HG03460 (cell line): ENCODE measurements around the gene PHC2.

Experiments
- ATAC-seq: cut with Tn5 transposase; IDR thresholded peaks from one replicate; pipeline ENCODE4 v1.9.1; 2021; ENCODE audit not compliant: unreplicated experiment

Gene PHC2

DNA sequence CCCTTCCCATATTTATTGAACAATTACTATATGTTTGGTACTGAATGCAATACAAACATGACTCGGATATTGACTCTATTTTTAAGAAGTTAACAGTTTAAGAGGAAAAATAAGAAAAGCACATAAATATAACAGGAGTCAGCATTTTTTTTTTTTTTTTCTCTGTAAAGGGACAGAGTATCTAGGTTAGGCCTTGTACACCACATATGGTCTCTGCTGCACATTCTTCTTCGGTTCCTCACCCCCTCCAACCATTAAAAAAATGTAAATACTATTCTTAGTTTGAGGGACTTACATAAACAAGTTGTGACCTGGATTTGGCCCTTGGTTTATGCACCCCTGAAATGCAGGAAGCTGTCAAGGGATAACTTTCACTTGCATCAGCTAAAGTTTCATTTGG lies 40.4 kb downstream of the PHC2 start:
- ATAC-seq: no peak

DNA sequence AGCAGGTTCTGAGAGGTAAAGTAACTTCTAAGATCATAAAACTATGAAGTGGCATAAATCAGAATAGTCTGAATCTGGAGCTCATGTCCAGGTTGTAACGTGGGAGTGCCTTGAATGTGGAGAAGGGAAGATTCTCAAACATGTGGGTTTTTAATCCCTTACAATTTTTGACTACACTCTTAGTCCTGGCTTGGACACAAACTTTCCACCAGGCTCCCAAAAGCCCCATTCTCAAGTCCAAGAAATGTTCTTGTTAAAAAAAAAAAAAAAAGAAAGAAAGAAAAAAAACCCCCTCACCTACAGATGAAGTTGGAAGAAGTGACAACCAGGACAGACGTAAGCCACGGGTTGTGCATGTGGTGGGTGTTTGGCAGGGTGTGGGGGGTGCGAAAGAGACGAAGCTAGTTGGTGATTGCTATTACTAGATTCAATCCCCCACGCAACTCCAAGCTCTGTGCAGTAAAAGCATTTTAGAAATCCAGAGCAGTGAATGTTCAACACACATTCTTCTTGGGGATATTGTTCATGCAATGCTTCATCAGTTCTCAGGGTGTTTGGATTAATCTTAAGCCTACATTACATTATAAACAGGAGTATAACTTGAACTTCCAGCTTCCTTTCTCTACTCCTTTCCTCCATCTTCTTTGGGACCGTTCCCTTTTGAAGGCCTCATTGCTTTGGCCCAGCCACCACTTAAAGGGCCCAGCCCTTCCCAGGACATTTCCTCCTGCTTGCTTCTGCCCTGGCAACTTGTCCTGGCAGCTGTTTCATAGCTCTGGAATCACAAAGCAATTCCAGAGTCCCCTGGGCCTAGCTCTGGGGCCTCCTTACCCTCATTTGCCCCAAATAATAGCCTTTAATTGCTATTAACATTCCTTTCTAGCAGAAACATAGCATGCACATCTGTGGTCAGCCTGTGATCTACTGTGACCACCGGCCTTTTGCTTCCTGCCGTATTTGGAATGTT lies 41.8 kb downstream of the PHC2 start:
- ATAC-seq: no peak

DNA sequence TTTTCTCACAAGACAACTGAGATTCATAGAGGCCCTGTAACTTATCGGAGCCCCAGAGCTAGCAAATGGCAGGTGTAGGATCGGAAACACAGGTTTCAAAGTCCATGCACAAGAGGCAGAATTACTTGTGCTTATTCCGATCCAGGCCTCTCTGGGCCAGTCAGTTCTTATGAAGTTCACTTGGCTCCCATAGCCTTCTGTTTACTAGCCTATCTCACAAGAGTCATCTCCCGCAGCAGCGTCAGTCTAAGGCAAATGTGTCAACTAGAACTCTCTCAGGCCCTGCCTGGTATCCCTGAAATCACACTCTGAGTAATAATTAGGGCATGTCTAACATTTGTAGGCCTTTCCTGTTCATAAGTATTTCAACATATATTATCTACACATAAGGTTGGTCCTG lies 43.3 kb downstream of the PHC2 start:
- no peak for ATAC-seq

DNA sequence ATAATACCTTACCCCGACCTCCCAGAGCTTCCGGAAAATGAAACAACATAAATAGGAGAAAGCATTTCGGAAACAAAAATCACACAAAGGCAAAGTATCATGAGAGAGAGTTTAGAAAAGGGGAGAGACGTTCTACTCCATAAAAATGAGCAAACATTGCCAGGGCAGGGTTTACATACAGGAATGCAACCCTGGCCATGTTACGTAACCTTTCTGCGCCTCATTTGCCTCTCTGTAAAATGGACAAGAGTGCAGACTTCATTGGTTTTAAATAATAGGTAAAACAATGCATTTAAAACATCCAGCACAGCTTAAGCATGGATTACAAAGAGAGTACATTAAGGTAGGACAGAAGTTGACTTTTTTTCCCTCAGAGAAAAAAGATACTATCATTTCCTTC lies 45.6 kb downstream of the PHC2 start:
- ATAC-seq: no peak

DNA sequence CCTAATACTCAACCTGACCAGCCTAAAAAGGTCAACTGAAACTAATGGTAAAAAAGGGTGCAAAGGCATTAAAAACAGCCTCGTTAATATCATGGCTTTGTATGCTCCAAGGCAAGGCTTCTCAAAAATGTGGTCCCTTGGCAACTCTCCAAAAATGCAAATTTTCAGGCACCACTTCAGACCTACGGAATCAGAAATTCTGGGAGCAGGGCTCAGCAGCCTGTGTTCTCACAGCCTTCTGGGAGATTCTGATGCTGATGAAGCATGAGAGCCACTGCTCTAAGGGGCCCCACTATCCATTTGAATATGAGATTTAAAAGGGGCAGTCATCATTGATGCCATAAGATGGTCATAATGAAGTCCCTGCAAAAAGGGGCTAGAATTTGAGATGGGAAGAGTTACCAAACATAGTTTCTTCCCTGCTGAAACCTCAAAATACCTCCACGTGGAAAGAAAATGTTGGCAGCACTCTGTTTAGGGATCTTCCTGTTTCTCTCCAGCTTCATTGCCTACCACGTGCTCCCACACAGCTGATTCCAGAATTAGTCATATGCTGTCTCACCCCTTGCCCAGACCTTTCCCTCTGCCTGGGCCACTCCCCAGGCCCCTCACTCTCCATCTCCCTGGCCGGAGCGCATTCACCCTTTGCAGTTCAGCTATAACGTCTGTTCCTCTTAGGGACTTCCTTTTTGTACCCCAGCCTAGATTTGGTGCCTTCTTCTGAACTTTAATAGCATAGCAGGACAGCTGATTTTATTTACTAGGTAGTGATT lies 46.7 kb downstream of the PHC2 start:
- no peak for ATAC-seq

- ATAC-seq: no peak
Observed at GRCh38 chr1:33383489-33383888, 47.4 kb downstream of the PHC2 start.

DNA sequence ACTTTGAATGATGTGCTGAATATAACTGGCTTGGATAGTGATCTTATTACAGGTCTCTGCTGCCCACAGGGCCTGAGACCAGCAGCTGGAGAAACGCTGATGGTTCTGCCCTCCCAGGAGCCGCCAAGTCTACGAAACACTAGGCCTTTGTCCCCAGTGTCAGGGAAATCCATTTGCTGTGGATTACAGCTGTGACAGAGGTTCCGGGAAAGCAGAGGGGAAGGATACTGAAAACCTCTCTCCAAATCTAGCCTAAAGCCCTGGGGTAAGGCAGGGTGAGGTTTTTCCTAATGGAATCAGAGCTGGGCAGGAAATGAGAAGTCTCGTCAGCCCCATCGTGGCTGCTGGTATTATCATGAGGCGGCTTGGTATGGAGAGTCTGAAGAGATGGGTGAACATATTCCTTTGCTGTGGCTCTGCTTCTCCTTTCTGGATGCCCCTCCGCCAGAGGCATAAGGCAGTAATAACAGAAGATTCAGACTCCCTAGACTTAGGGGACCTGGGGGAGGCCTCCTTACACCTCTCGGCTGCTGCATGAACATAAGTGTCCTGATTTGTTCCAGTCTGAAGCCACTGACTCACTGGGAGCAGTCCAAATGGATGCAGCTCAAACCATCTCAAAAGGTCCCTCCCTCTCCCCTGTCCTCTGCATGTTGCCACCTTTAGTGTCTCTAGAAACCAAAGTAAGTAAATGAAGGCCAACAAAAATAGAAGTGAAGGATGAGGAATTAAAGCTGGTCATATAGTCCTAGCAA lies 48.1 kb downstream of the PHC2 start:
- no peak for ATAC-seq

DNA sequence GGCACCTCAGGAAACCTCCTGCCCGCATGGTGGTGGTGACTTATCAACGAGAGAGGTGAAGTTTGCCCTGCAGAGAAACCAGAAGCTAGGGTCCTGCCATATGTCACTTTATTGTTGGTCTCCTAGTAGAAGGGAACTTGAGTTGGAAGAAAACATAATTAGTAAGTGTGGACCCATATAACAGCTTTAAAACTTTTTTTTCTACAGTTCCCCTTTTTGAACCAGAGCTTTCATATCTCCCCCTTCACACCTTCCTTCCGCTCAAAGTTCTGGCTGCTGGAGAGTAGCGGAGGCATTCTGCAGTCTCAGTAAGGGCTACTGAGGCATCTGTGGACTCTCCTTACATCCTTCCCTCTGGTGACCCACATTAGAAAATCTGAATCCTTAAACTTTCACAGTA lies 48.9 kb downstream of the PHC2 start:
- no peak for ATAC-seq

DNA sequence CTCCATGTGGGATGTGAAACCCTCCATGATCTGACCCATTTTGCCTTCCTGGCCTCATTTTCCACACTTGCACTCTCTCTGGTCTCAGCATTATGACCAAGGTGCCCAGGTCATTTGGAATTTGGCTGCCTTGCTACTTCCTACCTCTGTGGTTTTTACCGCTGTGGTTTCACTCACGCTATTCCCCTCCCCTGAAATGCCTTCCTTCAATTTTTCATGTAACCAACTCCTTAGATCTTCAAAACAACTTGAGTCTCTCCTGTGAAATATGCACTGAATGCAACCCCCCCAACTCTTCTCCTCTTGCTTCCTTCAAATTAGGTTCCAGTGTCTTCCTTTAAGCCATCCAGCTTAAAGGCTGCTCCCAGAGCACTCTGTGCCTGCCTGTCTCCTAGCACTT lies 50.1 kb downstream of the PHC2 start:
- ATAC-seq: no peak

GRCh38 chr1:33379631-33380354 lies 51.1 kb downstream of the PHC2 start:
- ATAC-seq: no peak

GRCh38 chr1:33378976-33379375 lies 51.9 kb downstream of the PHC2 start:
- no peak for ATAC-seq

- ATAC-seq: no peak
Observed at GRCh38 chr1:33378524-33378923, 52.4 kb downstream of the PHC2 start.

DNA sequence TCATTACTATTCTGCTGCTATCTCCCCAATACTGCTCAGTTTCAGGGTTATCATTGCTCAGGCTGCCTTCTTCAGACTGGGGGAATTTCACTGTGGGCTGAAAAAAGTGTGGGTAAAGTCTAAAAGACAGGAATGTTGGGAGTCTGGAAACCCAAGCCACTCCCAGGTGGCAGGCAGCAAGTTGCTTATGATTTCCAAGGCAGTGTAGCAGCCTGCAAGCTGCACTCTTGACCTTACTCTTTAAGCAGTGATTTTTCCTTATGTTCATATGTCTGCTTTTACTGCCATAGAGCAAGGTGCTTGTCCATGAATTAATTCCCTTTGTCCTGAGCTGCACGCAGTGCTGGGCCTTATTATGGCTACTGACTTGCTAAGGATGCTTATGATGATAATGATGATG lies 53.1 kb downstream of the PHC2 start:
- no peak for ATAC-seq

DNA sequence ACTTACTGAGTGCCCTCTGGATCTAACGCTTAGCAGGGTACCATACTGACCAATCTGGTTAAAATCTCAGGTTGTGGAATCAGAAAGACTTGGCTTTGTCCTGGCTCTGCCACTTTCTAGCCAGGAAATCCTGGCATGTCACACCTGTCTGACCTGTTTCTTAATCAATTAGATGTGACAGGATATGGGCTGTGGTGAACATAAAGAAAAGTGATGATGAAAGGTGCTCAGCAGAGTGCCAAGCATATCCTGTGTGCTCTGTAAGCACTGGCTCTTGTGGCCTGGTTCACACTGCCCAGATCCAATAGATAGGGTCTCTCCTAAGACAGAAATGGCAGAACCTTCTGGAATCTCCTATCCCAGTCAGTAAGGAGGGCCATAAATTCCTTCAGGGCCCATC lies 53.9 kb downstream of the PHC2 start:
- ATAC-seq: no peak

- ATAC-seq: no peak
Observed at GRCh38 chr1:33375316-33375715, 55.6 kb downstream of the PHC2 start.

DNA sequence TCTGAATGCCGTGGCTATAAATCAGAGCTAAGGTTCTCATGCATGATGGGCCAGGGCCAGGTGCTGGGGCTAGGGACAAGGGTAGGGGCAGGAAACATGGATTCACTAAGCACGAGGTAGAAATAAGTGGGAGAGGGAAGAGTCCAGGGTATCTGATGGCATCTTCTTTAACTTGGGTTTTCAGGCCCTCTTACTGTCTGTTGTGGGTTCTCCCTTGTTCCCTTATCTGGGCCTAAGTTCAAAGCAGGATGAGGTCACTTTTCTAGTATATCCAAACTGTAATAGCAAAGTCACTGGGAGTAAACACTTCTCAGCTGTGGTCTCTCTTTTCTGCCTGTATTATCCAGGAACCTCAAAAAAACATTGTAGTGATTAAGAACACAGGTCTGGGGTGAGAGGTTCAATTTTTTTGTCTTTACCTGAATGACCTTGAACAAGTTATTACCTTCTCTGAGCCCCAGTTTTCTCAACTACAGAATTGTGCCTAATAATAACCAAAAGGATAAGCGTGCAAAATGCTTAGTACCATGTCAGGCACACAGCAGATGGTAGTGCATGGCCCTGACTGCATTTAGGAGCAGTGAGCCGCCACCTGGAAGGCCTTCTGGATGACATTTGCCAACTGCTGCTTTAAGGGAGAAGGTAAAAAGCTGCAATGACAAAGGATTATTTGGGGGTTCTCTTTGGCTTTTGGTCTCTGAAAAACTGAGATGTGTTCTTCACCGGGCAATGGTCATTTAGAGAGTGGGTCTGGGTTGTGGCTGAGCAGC lies 56.4 kb downstream of the PHC2 start:
- no peak for ATAC-seq

GRCh38 chr1:33373606-33374005 lies 57.3 kb downstream of the PHC2 start:
- no peak for ATAC-seq

DNA sequence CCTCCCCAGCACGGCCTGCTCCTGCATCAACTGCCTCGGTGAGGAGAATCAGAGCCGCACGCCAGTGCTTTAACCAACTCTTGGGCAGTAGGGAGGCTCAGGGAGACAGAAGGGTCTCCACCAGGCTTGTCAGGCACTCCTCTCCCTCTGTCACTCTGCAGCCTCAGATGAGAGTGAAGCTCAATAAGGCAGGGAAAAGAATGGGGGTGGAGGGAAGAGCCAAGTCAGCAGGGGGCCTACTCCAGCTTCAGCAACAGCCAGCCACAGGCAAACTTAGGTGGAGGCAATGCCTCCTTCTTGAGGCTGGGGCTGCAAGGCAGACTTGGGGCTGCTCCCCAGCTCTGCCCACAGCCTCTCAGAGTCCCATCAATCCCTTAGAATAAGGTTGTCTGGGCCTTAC lies 58.2 kb downstream of the PHC2 start:
- no peak for ATAC-seq

DNA sequence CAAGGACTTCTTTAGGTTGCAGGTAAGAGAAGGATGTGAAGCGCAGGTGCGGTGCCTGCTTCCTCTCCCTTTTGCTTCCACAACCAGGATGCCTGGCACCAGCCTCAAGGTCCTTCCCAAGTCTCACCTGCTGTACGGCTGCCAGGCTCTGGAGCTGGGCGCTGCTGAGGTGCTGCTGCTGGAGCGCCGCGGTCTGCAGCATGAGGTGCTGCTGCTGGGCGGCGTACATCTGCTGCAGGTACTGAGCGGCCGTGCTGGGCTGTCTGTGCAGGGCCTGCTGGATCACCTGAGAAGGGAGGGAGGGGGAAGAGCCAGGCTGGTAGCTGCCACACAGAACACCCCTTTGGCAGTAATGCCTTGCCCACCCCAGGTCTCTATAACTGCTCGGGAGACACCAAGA lies 58.7 kb downstream of the PHC2 start:
- ATAC-seq: no peak

DNA sequence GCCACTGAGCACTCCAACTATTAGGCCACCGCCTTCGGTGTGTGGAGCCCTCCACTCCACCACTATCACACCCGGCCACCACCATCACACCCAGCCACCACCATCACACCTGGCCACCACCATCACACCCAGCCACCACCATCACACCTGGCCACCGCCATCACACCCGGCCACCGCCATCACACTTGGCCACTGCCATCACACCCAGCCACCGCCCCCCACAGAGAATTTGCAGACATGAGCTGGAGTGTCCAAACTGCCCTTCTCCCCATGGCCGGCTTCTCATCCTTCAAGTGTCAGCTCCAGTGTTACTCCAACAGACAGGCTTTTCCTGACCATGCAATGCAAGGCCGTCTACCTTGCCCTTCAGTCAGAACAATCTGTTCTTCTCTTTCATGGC lies 59.6 kb downstream of the PHC2 start:
- ATAC-seq: no peak
